NCI-H2171 (cell line): Measurements from ENCODE around the gene CCDC38.

Experiments
- DNase-seq: peaks from one replicate; lab custom pipeline; 2025; lab: John Stamatoyannopoulos, UW

The CCDC38 gene

GRCh38 chr12:95836185-95836609 lies 106.2 kb downstream of the CCDC38 start:
- peak; percentile 18 for DNase-seq

- no peak for DNase-seq
These were observed 107.8 kb downstream of the CCDC38 start for GRCh38 chr12:95834572-95834971.

- no peak for DNase-seq
These were observed 111.9 kb downstream of the CCDC38 start for GRCh38 chr12:95830335-95831089.

- no peak for DNase-seq
These were observed 113.0 kb downstream of the CCDC38 start for GRCh38 chr12:95829395-95829794.

GRCh38 chr12:95820096-95820703 lies 122.2 kb downstream of the CCDC38 start:
- peak; percentile 71 for DNase-seq
